Endothelial cell (in vitro differentiated cells): ENCODE measurements around the gene EBI3. TPM values are rescaled to one million over a fixed set of nuclear protein-coding genes. Genes with fewer than 3 reads are reported as not detected.
A peak's percentile ranks its signal among the peaks of the same experiment; 100 is the strongest.

Experiments
- DNase-seq: peaks from one replicate; pipeline ENCODE4 v3.0.0; 2021; ENCODE audit warnings: low spot score
- H3K27ac Mint-ChIP-seq: one replicate; pipeline ENCODE4 v1.8.0; 2021; ENCODE audit warnings: mixed read lengths, inconsistent platforms; ENCODE audit not compliant: unreplicated experiment
- H3K27me3 Mint-ChIP-seq: one replicate; pipeline ENCODE4 v1.8.0; 2021; ENCODE audit warnings: mild to moderate bottlenecking, moderate library complexity, mixed read lengths, inconsistent platforms; ENCODE audit not compliant: unreplicated experiment
- H3K36me3 Mint-ChIP-seq: one replicate; pipeline ENCODE4 v1.8.0; 2021; ENCODE audit warnings: mild to moderate bottlenecking, low read depth, mixed read lengths, inconsistent platforms; ENCODE audit not compliant: unreplicated experiment
- H3K4me1 Mint-ChIP-seq: one replicate; pipeline ENCODE4 v1.8.0; 2021; ENCODE audit warnings: mild to moderate bottlenecking, mixed read lengths, inconsistent platforms; ENCODE audit not compliant: unreplicated experiment
- H3K4me3 Mint-ChIP-seq: one replicate; pipeline ENCODE4 v1.8.0; 2021; ENCODE audit warnings: mild to moderate bottlenecking, mixed read lengths, inconsistent platforms; ENCODE audit not compliant: unreplicated experiment
- H3K9me3 Mint-ChIP-seq: one replicate; pipeline ENCODE4 v1.8.0; 2021; ENCODE audit warnings: mixed read lengths, inconsistent platforms; ENCODE audit not compliant: unreplicated experiment
- long read RNA-seq: library from polyadenylated mRNA; unstranded; transcript quantifications from one replicate; pipeline ENCODE4 v2.0.0, GENCODE V29; 2020; ENCODE audit not compliant: unreplicated experiment
- total RNA-seq: library from RNA; stranded (reverse); fragmentation: NEBNext Ultra II Directional; extraction: Animal tissue kit (Norgen Biotek cat#: 25700); gene quantifications from one replicate; pipeline ENCODE4 v1.2.1, GENCODE V29; 2021; ENCODE audit not compliant: unreplicated experiment
- TF ChIP-seq, protein P1 (sequence below): fragments of 200-600 bp; sonication (generic); IDR thresholded peaks from one replicate; pipeline ENCODE4 v1.5.0; 2021; ENCODE audit warnings: antibody characterized with exemption; ENCODE audit not compliant: unreplicated experiment

EBI3 gene
- total RNA-seq: 9.7 TPM
- long read RNA-seq, transcript EBI3-201 (5 exons, 1,186 nt): major isoform, 5 of 5 reads
- long read RNA-seq, partial matches to known transcripts: 0 of 5 reads
- long read RNA-seq, other reads (novel, unspliced or antisense): 0 of 5 reads

DNA sequence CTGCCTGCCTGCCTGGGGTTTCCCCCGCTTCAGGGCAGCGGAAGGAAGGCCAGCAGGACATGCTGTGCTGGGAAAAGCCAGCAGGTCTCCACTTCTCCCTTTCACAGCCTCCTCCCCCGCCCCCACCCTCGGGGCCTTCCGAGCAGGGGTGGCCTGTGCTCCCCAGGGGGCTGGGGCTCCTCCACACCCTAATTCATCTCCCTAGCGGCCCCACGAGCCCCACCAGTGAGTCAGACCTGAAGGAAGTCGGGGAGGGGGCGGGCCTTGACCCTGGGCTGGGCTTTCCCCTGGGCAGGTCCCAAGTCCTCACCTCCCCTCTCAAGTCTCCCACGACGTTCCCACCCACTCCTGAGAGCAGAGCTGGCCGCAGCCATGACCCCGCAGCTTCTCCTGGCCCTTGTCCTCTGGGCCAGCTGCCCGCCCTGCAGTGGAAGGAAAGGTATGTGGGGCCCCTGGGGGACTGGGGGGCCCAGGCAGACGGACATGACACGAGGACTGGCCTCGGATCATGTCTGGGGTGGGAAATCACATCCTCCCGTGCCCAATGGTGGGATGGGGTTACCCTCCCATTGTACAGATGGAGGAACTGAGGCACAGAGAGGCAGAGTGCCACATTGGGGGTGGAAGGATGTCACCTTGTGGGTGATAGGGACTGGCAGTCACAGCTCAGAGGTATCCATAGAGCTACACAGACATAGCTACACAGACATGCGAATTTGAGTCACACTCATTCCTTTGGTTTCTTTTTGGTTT lies at the start of gene EBI3:
Gene EBI3 (plus strand): TSS at position 345 of the 753 bp plus-strand sequence. CDS start 28 bp downstream, at position 373.
- Mint-ChIP-seq H3K9me3 (no peaks in the 10 kb centered on the region), H3K36me3 (no peaks in the 10 kb centered on the region), H3K27me3 (peaks cover 9% of the 10 kb centered on the region), H3K4me1 (peaks cover 2% of the 10 kb centered on the region), H3K4me3 (no peak within 1 kb of the TSS), H3K27ac (no peak within 1 kb of the TSS)
- peak; percentile 44 for DNase-seq
- TF ChIP-seq, protein P1, sequence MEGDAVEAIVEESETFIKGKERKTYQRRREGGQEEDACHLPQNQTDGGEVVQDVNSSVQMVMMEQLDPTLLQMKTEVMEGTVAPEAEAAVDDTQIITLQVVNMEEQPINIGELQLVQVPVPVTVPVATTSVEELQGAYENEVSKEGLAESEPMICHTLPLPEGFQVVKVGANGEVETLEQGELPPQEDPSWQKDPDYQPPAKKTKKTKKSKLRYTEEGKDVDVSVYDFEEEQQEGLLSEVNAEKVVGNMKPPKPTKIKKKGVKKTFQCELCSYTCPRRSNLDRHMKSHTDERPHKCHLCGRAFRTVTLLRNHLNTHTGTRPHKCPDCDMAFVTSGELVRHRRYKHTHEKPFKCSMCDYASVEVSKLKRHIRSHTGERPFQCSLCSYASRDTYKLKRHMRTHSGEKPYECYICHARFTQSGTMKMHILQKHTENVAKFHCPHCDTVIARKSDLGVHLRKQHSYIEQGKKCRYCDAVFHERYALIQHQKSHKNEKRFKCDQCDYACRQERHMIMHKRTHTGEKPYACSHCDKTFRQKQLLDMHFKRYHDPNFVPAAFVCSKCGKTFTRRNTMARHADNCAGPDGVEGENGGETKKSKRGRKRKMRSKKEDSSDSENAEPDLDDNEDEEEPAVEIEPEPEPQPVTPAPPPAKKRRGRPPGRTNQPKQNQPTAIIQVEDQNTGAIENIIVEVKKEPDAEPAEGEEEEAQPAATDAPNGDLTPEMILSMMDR: no peak

DNA sequence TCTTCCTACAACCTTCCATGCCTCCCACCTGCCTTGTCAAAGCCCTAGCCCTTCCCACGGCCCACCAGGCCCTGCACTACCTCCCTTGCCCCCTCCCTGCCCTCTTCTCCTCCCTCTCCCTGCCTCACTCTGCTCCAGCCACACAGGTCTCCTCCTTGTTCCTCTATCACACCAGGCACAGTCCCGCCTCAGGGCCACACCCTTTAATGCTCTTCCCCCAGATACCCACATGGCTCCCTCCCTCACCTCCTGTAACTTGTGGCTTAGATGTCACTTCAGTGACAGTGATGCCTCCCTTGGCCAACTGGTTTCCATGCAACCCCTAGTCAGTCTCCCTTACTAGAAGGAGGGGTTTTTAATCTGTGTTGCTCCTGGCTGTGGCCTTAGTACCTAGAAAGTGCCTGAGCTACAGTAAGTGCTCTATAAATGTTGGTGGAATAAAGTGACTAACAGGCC lies 48.2 kb upstream of the EBI3 start:
- Mint-ChIP-seq H3K27me3 (peaks cover 4% of the 10 kb centered on the region), H3K4me1 (peaks cover 3% of the 10 kb centered on the region), H3K9me3 (no peaks in the 10 kb centered on the region), H3K36me3 (peaks cover 3% of the 10 kb centered on the region), H3K27ac (peak overlapping the region; percentile 13), H3K4me3 (peak overlapping the region; percentile 56)
- DNase-seq: no peak
- TF ChIP-seq, protein P1: no peak

DNA sequence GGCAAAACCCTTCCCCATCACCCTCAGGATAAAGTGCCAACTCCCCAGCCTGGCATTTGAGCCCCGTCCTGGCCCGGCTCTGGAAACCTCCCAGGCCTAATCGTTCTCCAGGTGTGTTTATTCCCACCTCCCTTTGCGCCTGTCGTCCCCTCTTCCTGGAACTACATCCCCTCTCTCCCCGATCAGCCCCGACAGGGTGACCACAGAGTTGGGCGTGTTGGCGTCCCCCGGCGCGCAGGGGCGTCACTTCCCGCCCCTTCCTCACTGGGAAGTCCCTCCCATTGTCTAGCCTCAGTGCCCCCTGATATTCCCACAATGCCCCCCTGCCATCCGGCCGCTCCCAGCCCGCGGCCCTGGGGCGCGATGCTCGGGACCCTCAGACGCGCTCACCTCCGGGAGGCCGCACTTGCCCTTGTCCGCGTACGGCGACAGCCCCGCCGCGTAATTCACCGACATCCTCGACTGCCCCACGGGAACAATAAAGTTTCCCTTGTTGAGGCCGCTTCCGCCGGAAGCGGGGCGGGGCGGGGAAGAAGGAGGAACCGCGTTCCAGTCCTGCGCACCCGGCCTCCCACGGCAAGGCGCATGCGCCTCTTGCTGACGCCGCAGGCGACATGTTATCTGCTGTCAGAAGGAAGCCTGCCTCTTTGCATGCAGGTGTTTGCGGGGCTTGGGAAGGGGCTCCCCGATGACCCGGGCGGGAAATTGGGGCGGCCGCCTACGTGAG lies 47.1 kb upstream of the EBI3 start, which contains the start of the genes ANKRD24 and SIRT6:
Gene ANKRD24 (plus strand): TSS at position 606 of the 727 bp plus-strand sequence. CDS start 3,737 bp downstream, outside the sequence.
Gene SIRT6 (minus strand): TSS at position 480 of the 727 bp plus-strand sequence. CDS start 24 bp downstream, at position 456.
- Mint-ChIP-seq H3K27ac (peak within 1 kb of the TSS; percentile 61), H3K27me3 (peaks cover 4% of the 10 kb centered on the region), H3K36me3 (peaks cover 1% of the 10 kb centered on the region), H3K4me1 (peaks cover 3% of the 10 kb centered on the region), H3K9me3 (no peaks in the 10 kb centered on the region), H3K4me3 (peak within 1 kb of the TSS; percentile 96)
- TF ChIP-seq, protein P1: no peak
- DNase-seq: peak; percentile 93

DNA sequence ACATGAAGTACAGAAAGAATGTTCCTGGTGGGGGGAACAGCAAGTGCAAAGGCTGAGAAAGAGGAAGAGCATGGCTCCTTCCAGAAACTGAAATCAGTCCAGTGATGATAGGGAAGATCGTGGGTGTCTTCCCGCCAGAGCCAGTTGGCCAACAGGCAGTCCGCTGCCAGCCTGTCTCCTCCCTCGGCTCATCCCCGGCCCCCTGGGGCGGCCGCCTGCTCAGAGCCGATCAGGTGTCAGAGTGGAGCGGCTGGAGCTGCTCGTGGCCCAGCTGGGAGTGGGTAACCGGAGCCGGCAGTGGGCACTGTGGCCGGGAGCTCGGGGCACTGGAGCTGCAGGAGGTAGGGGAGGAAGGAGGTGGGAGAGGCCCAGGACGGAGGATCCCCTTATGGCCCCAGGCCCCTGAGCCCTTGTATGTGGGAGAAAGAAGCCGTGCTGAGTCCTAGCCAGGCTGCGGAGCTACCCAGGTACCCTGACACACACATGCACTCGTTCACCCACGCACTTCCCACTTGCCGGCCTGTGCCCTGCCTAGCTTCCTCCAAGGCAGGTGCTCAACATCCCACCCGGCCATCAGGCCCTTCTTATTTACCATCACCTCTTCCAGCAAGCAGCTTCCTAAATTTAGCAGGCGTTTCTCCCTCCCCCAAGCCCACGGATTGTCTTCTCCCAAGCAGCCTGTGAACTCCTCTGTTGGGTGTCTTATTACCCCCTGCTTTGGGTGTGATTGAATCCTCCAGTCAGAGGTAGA lies 45.2 kb upstream of the EBI3 start:
- DNase-seq: no peak
- Mint-ChIP-seq H3K27ac (no peak overlapping the region), H3K4me3 (no peak overlapping the region), H3K36me3 (no peaks in the 10 kb centered on the region), H3K4me1 (peaks cover 3% of the 10 kb centered on the region), H3K9me3 (no peaks in the 10 kb centered on the region), H3K27me3 (peaks cover 3% of the 10 kb centered on the region)
- TF ChIP-seq, protein P1: no peak
